CD4-positive, alpha-beta T cell treated with Interleukin-6 for 4 hours (primary cell): ENCODE measurements around the gene ANGPTL2.

ENCODE experiments used
- DNase-seq: peaks from one replicate; pipeline ENCODE4 v3.0.0-alpha.2; 2020; ENCODE audit warnings: mixed read lengths

ANGPTL2 gene

GRCh38 chr9:127116957-127117356 lies 5.5 kb downstream of the ANGPTL2 start:
- DNase-seq, result no peak

GRCh38 chr9:127116088-127116726 lies 6.2 kb downstream of the ANGPTL2 start:
- no peak for DNase-seq

- DNase-seq, result no peak
Observed at GRCh38 chr9:127114606-127115005, 7.8 kb downstream of the ANGPTL2 start.

GRCh38 chr9:127113191-127113972 lies 9.1 kb downstream of the ANGPTL2 start:
- no peak for DNase-seq

- DNase-seq, result no peak
Observed at GRCh38 chr9:127112735-127113161, 9.7 kb downstream of the ANGPTL2 start.

- DNase-seq, result no peak
Observed at GRCh38 chr9:127112056-127112455, 10.4 kb downstream of the ANGPTL2 start.

GRCh38 chr9:127109212-127109711 lies 13.2 kb downstream of the ANGPTL2 start:
- no peak for DNase-seq

DNA sequence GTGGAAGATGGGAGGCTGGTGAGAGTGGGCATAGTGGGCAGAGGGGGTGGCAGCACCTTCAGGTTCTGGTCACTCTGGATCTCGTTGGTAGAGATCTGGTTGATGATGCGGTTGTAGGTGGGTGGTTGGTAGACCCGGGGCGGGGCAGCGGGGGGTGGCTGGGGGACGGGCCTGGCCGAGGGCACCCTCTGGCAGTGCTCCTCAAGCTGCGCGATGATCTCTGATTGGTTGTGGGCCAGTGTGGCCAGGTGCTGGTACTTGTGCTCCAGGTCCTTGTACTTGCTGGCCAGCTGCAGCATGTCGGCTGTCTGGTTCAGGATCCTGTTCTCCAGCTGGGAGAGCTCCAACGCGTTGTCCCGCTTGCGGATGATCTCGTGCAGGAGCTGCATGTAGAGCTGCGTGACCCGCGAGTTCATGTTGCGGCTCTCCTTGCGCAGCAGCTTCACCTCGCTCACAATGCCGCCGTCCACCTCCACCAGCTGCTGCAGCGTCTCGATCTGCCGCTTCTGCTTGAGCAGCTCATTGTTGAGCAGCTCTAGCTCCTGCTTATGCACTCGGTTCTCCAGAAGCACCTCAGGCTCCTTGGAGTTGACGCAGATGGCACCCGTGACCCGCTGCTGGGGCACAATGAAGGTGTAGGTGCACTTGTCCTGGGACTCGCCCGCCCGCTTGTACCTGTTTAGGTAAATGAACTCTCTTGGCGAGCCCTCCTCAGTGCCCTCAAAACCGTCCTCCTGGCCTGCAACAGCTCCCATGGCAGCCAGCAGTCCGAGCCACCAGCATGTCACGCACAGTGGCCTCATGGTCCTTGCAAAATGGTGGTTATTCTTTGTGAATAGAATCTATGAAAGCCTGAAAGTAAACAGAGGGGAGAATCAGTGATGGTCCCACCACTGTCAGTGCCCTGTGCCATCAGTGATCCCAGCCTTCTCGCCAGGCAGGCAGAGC lies 14.2 kb downstream of the ANGPTL2 start:
- no peak for DNase-seq

DNA sequence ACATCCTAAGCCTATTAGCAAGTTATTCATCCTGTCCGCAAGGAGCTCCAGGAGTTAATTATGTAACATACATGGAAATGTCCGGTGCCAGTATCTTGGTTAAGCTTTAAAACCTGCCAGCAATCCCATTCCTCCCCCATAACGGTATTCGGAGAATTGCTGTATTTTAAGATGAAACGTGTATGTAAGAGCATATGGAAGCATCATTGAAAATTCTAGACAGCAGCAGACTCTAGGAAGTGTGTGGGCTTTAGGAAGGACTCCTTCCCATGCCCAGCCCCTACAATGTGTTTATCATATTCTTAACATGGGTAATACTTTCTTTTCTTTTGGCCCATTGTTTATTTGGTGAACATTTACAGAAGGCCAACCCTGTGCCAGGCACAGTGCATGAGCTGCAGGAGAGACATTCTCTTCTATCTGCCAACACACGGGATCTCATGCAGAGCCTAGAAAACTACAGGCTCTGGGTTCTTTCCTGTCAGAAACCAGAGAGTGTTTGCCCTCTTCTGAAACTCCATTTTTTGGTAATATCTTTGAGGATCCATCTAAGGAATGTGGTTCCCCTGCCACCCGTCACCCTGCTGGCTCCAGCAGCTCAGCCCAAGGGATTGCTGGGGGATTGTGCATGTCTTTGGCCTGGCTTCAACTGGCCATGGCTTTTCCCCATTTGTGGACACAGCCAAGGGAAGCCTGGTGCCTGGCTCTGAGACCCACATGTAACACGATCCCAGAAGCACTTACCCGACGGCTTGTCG lies 15.1 kb downstream of the ANGPTL2 start:
- DNase-seq, result no peak

GRCh38 chr9:127106466-127106855 lies 16.0 kb downstream of the ANGPTL2 start:
- no peak for DNase-seq

- DNase-seq, result no peak
Observed at GRCh38 chr9:127105805-127106465, 16.5 kb downstream of the ANGPTL2 start.

GRCh38 chr9:127104581-127105311 lies 17.7 kb downstream of the ANGPTL2 start:
- no peak for DNase-seq

DNA sequence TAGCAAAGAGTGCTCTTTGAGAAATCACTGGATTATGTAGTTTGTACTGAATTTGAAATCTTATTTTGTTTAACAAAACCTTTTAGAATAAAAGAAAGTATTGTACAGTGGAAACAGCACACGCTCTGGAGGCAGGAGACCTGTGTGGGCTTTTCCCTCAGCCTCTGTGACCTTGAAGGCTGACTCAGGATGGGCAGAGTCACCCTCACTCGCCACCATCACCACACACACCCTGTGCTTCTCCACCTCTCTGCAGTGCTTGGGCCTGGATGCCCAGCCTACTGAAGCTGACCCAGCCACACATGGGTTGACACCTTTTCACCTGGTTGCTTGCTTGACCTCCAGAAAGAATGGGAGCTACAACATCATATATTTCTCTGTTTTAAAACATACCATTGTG lies 19.6 kb downstream of the ANGPTL2 start:
- no peak for DNase-seq

DNA sequence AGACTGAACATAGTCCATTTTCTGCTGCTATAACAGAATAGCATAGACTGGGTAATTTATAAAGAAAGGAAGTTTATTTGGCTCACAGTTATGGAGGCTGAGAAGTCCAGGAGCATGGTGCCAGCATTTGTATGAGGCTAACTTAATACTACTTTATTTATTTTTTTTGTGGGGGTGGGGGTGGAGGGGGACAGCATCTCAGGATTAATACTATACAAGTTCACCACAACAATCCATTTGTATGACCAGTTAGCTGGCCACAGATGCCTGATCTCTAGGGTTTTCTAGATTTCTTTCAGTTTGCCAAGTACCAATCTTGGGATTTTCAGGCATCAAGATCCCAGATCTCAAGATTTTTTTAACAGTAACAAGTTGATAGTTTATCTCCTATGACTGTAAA lies 20.3 kb downstream of the ANGPTL2 start:
- DNase-seq, result no peak

GRCh38 chr9:127099664-127100063 lies 22.8 kb downstream of the ANGPTL2 start:
- no peak for DNase-seq

GRCh38 chr9:127098916-127099553 lies 23.4 kb downstream of the ANGPTL2 start:
- no peak for DNase-seq

DNA sequence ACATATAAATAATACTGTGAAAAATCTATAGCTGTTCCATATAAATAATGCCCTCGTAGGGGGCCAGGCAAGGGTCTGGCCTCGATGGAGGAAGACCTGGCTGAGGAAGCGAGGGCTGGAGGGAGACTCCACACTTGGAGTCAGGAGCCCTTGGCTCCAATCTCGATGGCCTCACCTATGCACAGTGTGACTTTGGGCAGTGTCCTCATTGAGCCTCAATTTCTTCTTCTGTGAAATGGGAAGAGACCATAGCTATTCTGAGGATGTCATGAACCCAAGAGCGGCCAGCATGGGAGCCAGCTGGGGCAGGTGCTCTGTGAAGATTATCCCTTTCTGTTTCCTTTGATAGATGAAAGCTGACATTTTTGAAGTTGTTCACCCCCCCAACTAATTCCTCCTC lies 24.8 kb downstream of the ANGPTL2 start:
- no peak for DNase-seq

DNA sequence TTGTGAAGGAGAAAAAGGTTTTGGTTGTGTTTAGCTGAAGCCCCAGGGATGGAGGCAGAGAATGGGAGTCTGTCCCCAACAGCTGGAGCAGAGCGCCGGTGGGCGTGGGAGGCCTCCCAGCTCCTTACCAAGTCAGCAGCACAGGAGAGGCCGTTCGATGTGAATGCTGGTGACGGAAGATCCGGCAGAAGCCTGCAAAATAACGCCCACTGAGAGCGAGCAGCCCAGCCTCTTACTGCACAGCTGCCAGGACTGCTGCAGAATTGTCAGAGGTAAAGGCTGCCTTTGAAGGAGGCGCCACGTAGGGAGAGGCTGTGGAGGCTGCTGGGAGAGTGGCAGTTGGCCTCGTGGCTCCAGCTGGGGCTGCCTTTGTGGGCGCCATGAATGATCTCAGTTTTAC lies 26.2 kb downstream of the ANGPTL2 start:
- no peak for DNase-seq

- DNase-seq, result no peak
Observed at GRCh38 chr9:127095411-127095810, 27.0 kb downstream of the ANGPTL2 start.

DNA sequence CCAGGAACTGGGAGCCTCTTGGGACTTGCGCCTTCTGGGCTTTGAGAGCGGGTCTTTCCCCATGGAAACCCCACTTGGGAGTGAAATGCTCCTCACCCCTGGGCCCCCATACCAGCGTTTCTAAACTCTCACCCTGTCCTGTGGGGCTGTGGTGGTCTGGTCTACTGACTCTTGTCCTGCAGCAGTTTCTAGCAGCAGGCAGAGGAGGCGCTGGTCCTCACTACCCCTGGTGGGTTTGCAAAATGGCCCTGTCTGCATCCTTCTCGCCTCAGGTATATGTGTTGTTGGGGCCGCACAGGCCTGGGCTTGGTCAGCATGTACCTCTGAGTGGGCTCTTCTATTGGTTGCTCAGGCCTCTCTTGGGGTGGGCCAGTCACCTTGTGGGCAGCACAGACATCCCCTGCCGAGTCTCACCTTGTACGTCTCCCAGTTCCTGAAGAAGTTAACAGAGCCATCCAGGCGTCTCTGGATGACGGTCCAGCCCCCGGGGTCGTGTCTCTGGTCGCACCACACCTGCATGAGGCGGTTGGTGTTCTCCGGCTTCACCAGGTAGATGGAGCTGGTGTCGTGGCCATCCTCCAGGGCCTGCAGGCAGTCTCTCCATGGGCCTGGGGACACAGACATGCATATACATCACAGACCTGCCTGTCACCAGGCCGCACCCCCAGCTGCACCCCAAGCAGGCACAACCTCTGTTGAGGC lies 29.0 kb downstream of the ANGPTL2 start:
- DNase-seq, result no peak
